MCF 10A (cell line): ENCODE results near the gene OXCT2. TPM values are rescaled to one million over a fixed set of nuclear protein-coding genes. Genes with fewer than 3 reads are reported as not detected.
"Not testable (repeated sequence)": the region's sequence is repeated elsewhere in the genome, so short reads cannot be mapped to it uniquely, and the experiment has no call there.

Source experiments
- BruUV-seq: library from RNA; stranded (reverse); fragments of 400-500 nt; replicated peaks from 2 replicates; lab custom pipeline; 2021; lab: Mats Ljungman, UMichigan
- CTCF ChIA-PET: fragments of 300-600 bp; sonication (Branson Sonifier 250); formaldehyde crosslinking; extraction: SDS; loops from one replicate; lab custom pipeline; 2021; ENCODE audit warnings: antibody characterized with exemption, inconsistent platforms; lab: Yijun Ruan, JAX
- POLR2A ChIA-PET: fragments of 300-600, 350-650 bp; sonication (Branson Sonifier 250); formaldehyde crosslinking; extraction: SDS; loops from one replicate; lab custom pipeline; 2020; ENCODE audit warnings: antibody characterized with exemption, inconsistent platforms; lab: Yijun Ruan, JAX
- DNase-seq: peaks from one replicate; pipeline ENCODE4 v3.0.0-alpha.2; 2018; ENCODE audit not compliant: unreplicated experiment
- H3K27ac Mint-ChIP-seq: one replicate; pipeline ENCODE4 v1.8.0; 2022; ENCODE audit warnings: mild to moderate bottlenecking, low read depth, mixed read lengths; ENCODE audit not compliant: unreplicated experiment
- H3K27me3 Mint-ChIP-seq: one replicate; pipeline ENCODE4 v1.8.0; 2022; ENCODE audit warnings: mixed read lengths; ENCODE audit not compliant: insufficient read depth, unreplicated experiment
- H3K36me3 Mint-ChIP-seq: one replicate; pipeline ENCODE4 v1.8.0; 2022; ENCODE audit warnings: mild to moderate bottlenecking, moderate library complexity, mixed read lengths; ENCODE audit not compliant: insufficient read depth, unreplicated experiment
- H3K4me1 Mint-ChIP-seq: one replicate; pipeline ENCODE4 v1.8.0; 2022; ENCODE audit warnings: mixed read lengths; ENCODE audit not compliant: insufficient read depth, unreplicated experiment
- H3K4me3 Mint-ChIP-seq: one replicate; pipeline ENCODE4 v1.8.0; 2022; ENCODE audit warnings: mild to moderate bottlenecking, moderate library complexity, mixed read lengths; ENCODE audit not compliant: unreplicated experiment
- H3K9me3 Mint-ChIP-seq: one replicate; pipeline ENCODE4 v1.8.0; 2022; ENCODE audit warnings: mixed read lengths; ENCODE audit not compliant: unreplicated experiment
- intact Hi-C: fragments of 100-400 bp; cut with micrococcal nuclease; formaldehyde crosslinking; loops from 2 replicates; pipeline ENCODE4 v1.14.1; 2022
- total RNA-seq: library from RNA; stranded (reverse); gene quantifications from 2 replicates; pipeline ENCODE4 v1.2.3, GENCODE V29; 2022
- TF ChIP-seq, protein P1 (sequence below): fragments of 200-600 bp; IDR thresholded peaks from one replicate; pipeline ENCODE4 v1.8.0; 2022; ENCODE audit warnings: antibody characterized with exemption, mild to moderate bottlenecking; ENCODE audit not compliant: unreplicated experiment

Gene OXCT2
- total RNA-seq, 1 experiment from 2014 or later, result not detected

DNA sequence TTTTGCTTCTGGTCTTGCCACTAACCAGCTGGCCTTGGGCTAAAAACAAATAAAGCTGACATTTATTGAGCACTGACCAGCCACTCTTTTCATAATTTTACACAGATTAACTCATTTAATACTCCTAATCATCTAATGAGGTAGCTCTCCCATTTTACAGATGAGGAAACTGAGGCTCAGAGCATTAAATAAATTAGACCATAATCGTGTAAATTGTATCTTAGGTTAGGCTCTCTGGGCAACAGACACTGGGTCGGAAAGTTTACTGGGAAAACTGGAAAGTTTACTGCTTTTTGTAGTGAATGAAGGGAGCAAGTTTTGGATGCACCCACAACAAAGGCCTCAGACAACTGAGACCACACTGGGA, 10.2 kb upstream of the OXCT2 start:
- Mint-ChIP-seq H3K4me1 (no peaks in the 10 kb centered on the region), H3K27ac (no peak overlapping the region), H3K27me3 (no peaks in the 10 kb centered on the region), H3K4me3 (no peak overlapping the region), H3K36me3 (no peaks in the 10 kb centered on the region), H3K9me3 (no peaks in the 10 kb centered on the region)
- TF ChIP-seq, protein P1, sequence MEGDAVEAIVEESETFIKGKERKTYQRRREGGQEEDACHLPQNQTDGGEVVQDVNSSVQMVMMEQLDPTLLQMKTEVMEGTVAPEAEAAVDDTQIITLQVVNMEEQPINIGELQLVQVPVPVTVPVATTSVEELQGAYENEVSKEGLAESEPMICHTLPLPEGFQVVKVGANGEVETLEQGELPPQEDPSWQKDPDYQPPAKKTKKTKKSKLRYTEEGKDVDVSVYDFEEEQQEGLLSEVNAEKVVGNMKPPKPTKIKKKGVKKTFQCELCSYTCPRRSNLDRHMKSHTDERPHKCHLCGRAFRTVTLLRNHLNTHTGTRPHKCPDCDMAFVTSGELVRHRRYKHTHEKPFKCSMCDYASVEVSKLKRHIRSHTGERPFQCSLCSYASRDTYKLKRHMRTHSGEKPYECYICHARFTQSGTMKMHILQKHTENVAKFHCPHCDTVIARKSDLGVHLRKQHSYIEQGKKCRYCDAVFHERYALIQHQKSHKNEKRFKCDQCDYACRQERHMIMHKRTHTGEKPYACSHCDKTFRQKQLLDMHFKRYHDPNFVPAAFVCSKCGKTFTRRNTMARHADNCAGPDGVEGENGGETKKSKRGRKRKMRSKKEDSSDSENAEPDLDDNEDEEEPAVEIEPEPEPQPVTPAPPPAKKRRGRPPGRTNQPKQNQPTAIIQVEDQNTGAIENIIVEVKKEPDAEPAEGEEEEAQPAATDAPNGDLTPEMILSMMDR, result no peak
- DNase-seq, result no peak
- ChIA-PET CTCF (no interaction called here), POLR2A (no interaction called here)
- no TSS peak for BruUV-seq
- intact Hi-C loops, result no loop called here

DNA sequence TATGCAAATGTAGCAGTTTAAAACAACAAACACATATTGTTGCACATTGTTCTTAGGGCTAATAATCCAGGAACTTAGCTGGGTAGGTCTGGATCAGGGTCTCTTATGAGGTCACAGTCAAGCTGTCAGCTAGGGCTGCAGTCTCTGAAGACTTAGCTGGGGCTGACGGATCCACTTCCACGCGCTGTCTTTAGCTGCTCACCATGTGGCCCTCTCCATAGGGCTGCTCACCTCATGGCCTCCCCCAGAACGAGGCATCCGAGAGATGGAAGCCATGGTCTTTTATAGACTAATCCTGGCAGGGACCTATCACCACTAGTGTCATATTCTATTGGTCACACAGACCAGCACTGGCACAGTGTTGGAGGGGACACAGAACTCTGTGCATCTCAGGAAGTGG, 8.7 kb upstream of the OXCT2 start:
- POLR2A ChIA-PET, result no interaction called here
- H3K4me3 Mint-ChIP-seq, result no peak overlapping the region

DNA sequence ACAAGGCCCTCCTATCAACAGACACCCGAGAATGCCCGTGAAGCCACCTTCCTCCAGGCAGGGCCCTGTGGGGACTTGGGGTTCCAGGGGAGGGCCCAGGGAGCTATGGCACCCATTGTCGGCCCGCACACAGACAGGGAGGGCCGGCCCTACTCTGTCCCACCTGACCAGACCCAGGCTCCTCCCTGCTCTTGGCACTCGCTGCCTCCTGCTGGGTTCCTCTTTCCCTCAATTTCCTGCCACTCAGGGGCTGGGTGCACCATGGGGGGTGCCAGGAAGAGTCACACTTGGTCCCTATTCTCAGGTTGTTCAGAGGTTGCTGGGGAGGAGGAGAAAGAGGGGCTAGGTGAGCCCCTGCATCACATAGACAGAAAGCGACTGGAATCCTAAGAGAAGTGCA, 8.0 kb upstream of the OXCT2 start:
- no peak overlapping the region for H3K27ac Mint-ChIP-seq

More for the DNA sequence above, 8.7 kb upstream of the OXCT2 start:
- Mint-ChIP-seq H3K4me1 (no peaks in the 10 kb centered on the region), H3K27ac (peak overlapping the region; percentile 14), H3K36me3 (no peaks in the 10 kb centered on the region), H3K9me3 (no peaks in the 10 kb centered on the region), H3K27me3 (no peaks in the 10 kb centered on the region)
- no peak for DNase-seq
- CTCF ChIA-PET, result no interaction called here
- intact Hi-C loops, result no loop called here
- TF ChIP-seq, protein P1, result no peak
- no TSS peak for BruUV-seq

DNA sequence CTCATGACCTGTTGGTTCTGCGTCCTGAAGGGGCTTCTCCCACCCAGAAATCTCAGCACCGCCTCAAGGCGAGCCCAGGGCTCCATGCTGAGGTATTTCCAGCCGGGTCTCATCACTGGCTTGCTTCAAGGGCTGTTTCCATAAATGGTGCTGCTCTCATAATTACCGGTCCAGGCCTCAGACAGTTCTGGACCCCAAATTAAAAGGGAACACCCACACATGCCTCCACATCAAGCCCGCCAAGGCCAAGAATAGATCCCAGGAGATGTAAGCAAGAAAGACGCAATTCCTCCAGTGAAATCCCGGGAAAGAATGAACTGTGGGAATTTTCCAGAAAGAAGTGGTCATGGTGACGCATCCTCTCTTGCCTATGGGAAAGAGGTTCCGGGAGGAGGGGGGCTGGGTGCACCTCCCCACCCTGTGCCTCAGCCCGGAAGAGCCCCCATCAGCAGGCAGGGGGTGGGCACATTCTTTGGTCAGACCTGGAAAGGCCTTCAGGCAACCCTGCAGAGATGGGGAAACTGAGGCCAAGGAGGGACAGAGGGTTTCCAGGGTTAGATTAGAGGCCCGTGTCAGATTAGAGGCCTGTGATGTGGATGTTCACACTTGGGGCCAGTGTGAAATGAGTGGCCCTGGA, 7.4 kb upstream of the OXCT2 start:
- H3K9me3 Mint-ChIP-seq, H3K36me3 Mint-ChIP-seq, H3K4me1 Mint-ChIP-seq, POLR2A ChIA-PET, H3K4me3 Mint-ChIP-seq, CTCF ChIA-PET, DNase-seq, intact Hi-C loops, H3K27me3 Mint-ChIP-seq, BruUV-seq, H3K27ac Mint-ChIP-seq: not testable (repeated sequence)

More for the DNA sequence above, 8.0 kb upstream of the OXCT2 start:
- ChIA-PET CTCF (no interaction called here), POLR2A (no interaction called here)
- no peak for DNase-seq
- H3K4me1 Mint-ChIP-seq, result no peaks in the 10 kb centered on the region
- intact Hi-C loops, result no loop called here
- TF ChIP-seq, protein P1, result no peak
- H3K36me3 Mint-ChIP-seq, result no peaks in the 10 kb centered on the region
- no TSS peak for BruUV-seq
- no peaks in the 10 kb centered on the region for H3K9me3 Mint-ChIP-seq
- no peak overlapping the region for H3K4me3 Mint-ChIP-seq
- H3K27me3 Mint-ChIP-seq, result no peaks in the 10 kb centered on the region

DNA sequence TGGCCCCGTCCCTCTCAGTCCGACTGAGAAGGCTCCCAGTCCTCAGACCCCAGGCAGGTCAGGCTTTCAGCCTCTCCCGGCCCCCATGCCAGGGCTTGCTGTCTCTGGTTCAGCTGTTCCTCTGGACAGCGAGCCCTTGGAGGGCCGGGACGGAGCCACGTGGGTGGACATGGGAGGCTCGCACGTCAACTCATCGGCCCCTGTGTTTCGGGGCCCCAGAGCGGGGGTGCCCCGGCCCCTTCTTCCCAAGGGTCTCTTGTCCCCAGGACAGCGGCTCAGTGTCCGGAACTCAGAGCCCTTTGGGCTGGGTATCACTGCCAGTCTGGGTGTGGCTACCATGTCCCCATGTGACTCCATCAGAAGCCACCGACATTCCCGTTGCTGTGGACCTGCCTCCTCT, 6.7 kb upstream of the OXCT2 start:
- H3K27ac Mint-ChIP-seq, H3K4me3 Mint-ChIP-seq, H3K9me3 Mint-ChIP-seq, H3K36me3 Mint-ChIP-seq, POLR2A ChIA-PET, intact Hi-C loops, DNase-seq, H3K27me3 Mint-ChIP-seq, CTCF ChIA-PET, H3K4me1 Mint-ChIP-seq, BruUV-seq: not testable (repeated sequence)
